ENCODE data around the gene SSB. TPM values are rescaled to one million over a fixed set of nuclear protein-coding genes. Genes with fewer than 3 reads are reported as not detected.
"Not testable (repeated sequence)": the region's sequence is repeated elsewhere in the genome, so short reads cannot be mapped to it uniquely, and the experiment has no call there.

Gene SSB
- total RNA-seq, 4 donors from 2014 or later: 35.5 to 36.7 (median 36.1) TPM

DNA sequence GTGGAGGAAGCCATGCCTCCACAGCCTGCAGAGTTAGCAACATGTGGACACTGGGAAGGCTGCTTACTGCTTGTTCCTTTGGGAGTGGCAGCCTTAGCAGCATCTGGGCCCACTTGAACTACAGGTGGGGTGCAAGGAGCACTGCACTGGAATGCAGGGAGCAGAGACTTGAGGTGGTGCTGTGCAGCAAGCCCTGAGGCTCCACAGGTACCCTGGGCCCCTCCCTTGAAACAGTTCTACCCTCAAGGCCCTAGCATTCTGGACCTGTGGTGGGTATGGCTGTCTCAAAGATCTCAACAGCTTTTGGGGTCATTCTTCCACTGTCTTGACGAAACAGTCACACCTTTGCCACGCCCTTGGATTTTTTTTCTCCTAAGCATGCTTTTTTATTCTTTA lies 42.1 kb downstream of the SSB start:
- DNase-seq: no peak
- no peak for ATAC-seq
- intact Hi-C loops (cut with DNase I; ENCODE audit: low total_unique reads): no loop called here
- no peaks in the 10 kb centered on the region for H3K36me3 ChIP-seq
- H3K4me1 ChIP-seq: peaks cover 58 to 63% of the 10 kb centered on the region in 2 donors
- no peaks in the 10 kb centered on the region for H3K9me3 ChIP-seq
- TF ChIP-seq POLR2A (IDR thresholded peaks at IDR 0.05): no peak
- TF ChIP-seq, protein P1, sequence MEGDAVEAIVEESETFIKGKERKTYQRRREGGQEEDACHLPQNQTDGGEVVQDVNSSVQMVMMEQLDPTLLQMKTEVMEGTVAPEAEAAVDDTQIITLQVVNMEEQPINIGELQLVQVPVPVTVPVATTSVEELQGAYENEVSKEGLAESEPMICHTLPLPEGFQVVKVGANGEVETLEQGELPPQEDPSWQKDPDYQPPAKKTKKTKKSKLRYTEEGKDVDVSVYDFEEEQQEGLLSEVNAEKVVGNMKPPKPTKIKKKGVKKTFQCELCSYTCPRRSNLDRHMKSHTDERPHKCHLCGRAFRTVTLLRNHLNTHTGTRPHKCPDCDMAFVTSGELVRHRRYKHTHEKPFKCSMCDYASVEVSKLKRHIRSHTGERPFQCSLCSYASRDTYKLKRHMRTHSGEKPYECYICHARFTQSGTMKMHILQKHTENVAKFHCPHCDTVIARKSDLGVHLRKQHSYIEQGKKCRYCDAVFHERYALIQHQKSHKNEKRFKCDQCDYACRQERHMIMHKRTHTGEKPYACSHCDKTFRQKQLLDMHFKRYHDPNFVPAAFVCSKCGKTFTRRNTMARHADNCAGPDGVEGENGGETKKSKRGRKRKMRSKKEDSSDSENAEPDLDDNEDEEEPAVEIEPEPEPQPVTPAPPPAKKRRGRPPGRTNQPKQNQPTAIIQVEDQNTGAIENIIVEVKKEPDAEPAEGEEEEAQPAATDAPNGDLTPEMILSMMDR (IDR thresholded peaks at IDR 0.05 in 4 of 5, conservative IDR thresholded peaks at IDR 0.05 in 1 of 5): no peak
- H3K4me3 ChIP-seq: no peak overlapping the region
- H3K27ac ChIP-seq: peak overlapping the region in 1 of 4 donors; percentile 74
- H3K27me3 ChIP-seq: no peaks in the 10 kb centered on the region
- in situ Hi-C loops (cut with MboI; ENCODE audit: low sequenced_read_pairs in 4 of 4): no loop called here

DNA sequence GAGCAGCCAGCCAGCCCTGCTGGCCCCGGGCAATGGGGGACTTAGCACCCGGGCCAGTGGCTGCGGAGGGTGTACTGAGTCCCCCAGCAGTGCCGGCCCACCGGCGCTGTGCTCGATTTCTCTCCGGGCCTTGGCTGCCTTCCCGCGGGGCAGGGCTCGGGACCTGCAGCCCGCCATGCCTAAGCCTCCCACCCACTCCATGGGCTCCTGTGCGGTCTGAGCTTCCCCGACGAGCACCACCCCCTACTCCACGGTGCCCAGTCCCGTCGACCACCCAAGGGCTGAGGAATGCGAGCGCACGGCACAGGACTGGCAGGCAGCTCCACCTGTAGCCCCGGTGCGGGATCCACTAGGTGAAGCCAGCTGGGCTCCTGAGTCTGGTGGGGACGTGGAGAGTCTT lies 43.0 kb downstream of the SSB start:
- H3K36me3 ChIP-seq; DNase-seq; intact Hi-C loops (cut with DNase I; ENCODE audit: low total_unique reads); ATAC-seq; H3K27me3 ChIP-seq; H3K9me3 ChIP-seq; H3K4me3 ChIP-seq; in situ Hi-C loops (cut with MboI; ENCODE audit: low sequenced_read_pairs in 4 of 4); H3K27ac ChIP-seq: not testable (repeated sequence)
- H3K4me1 ChIP-seq: peaks cover 59 to 70% of the 10 kb centered on the region in 2 donors

DNA sequence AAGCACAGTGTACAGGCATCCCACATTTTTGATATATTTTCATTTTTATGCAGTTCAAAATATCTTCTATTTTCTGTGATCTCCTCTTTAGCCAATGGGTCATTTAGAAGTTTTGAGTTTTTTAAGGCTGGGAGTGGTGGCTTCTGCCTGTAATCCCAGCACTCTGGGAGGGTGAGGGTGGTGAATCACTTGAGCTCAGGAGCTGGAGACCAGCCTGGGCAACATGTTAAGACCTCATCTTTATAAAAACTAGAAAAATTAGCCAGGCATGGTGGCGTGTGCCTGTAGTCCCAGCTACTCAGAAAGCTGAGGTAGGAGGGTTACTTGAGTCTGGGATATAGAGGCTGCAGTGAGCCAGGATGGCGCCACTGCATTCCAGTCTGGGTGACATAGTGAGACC lies 46.3 kb downstream of the SSB start:
- Histone ChIP-seq H3K9me3 (no peaks in the 10 kb centered on the region), H3K4me3 (no peak overlapping the region), H3K27ac (peak overlapping the region in 1 of 4 donors; percentile 34), H3K36me3 (no peaks in the 10 kb centered on the region), H3K27me3 (no peaks in the 10 kb centered on the region), H3K4me1 (peaks cover 57 to 70% of the 10 kb centered on the region in 2 donors)
- TF ChIP-seq, protein P1 (IDR thresholded peaks at IDR 0.05 in 4 of 5, conservative IDR thresholded peaks at IDR 0.05 in 1 of 5): no peak
- no peak for TF ChIP-seq POLR2A (IDR thresholded peaks at IDR 0.05)
- ATAC-seq (no peak), DNase-seq (no peak)
- in situ Hi-C loops (cut with MboI; ENCODE audit: low sequenced_read_pairs in 4 of 4) (no loop called here), intact Hi-C loops (cut with DNase I; ENCODE audit: low total_unique reads) (no loop called here)

DNA sequence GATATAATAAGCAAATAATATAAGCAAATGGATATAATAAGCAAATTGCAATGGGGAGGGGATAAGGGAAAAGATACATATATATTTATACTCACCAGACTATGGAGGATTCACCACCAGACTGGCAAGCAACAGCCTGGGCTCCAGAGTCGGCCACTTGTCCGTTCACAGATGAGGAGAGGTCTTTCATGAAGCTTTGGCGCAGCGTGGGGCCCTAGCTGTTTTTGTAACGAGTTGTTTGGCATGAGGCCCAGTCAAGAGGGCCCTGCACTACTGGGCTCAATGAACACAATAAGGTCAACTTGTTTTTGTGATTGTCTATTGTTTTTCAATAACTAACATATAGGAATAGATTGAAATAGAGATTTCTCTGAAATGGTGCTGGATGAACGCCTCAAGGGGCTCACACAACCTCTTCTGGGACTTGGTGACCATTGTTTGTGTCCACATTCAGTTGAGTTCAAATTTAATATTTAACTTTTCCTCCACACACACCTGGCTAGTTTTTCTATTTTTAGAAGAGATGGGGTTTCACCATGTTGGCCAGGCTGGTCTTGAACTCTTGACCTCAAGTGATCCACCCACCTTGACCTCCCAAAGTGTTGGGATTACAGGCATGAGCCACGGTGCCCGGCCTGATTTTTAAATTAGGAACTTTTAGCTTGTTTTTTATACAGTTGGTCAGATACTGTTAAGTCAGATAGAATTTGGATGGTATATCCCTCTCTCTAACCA lies 50.5 kb downstream of the SSB start:
- peak overlapping the region in 2 of 4 donors; percentile 15 to 16 for H3K27ac ChIP-seq
- intact Hi-C loops (cut with DNase I; ENCODE audit: low total_unique reads); ATAC-seq; H3K4me3 ChIP-seq; H3K27me3 ChIP-seq; DNase-seq; H3K36me3 ChIP-seq; in situ Hi-C loops (cut with MboI; ENCODE audit: low sequenced_read_pairs in 4 of 4); H3K9me3 ChIP-seq: not testable (repeated sequence)
- peaks cover 62 to 69% of the 10 kb centered on the region in 2 donors for H3K4me1 ChIP-seq

DNA sequence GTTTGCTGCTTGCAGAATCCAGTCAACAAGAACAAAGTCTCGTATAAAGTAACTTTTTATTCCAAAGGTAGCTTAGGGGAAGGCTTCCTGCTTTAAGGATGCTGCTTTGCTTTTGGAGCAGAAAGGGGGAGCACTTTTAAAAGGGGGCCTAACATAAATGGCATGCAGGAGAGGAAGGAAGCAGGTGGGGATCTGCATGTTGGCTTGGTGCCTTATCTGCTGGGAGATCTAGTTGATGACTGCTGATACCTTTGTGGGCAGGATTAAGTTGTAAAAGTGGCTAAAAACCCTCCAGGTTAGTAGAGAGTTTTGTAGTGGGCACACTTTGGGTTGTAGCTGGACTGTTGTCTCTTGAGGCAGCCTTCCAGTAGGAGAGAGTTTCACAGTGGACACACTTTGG lies 51.0 kb downstream of the SSB start:
- Histone ChIP-seq H3K9me3 (no peaks in the 10 kb centered on the region), H3K36me3 (no peaks in the 10 kb centered on the region), H3K27ac (no peak overlapping the region), H3K4me1 (peaks cover 56 to 66% of the 10 kb centered on the region in 2 donors), H3K27me3 (no peaks in the 10 kb centered on the region), H3K4me3 (no peak overlapping the region)
- TF ChIP-seq POLR2A (IDR thresholded peaks at IDR 0.05): no peak
- TF ChIP-seq, protein P1 (IDR thresholded peaks at IDR 0.05 in 4 of 5, conservative IDR thresholded peaks at IDR 0.05 in 1 of 5): no peak
- ATAC-seq: no peak
- no peak for DNase-seq
- intact Hi-C loops (cut with DNase I; ENCODE audit: low total_unique reads): no loop called here
- in situ Hi-C loops (cut with MboI; ENCODE audit: low sequenced_read_pairs in 4 of 4): no loop called here
